Activated CD8-positive, alpha-beta memory T cell treated with anti-CD3 and anti-CD28 coated beads, Interleukin-2, amount 10 ng/mL, durations not matched to agents 7 days and 5 days (primary cell): ENCODE results near the gene PON2. TPM values are rescaled to one million over a fixed set of nuclear protein-coding genes. Genes with fewer than 3 reads are reported as not detected.
A peak's percentile ranks its signal among the peaks of the same experiment; 100 is the strongest.
"Not testable (repeated sequence)": the region's sequence is repeated elsewhere in the genome, so short reads cannot be mapped to it uniquely, and the experiment has no call there.

Source experiments
- ATAC-seq: fragments of 150-1000 bp; cut with Tn5 transposase; one replicate; pipeline ENCODE4 v1.10.0; 2021; ENCODE audit warnings: moderate library complexity
- CTCF ChIA-PET: fragments of 350-600 bp; sonication (Branson Sonifier 250); formaldehyde crosslinking; loops from one replicate; lab custom pipeline; 2021; ENCODE audit warnings: antibody characterized with exemption; lab: Charles Lee
- DNase-seq: peaks from one replicate; pipeline ENCODE4 v3.0.0-alpha.2; 2020
- H3K27ac Mint-ChIP-seq: one replicate; pipeline ENCODE4 v1.8.0; 2021; ENCODE audit warnings: mild to moderate bottlenecking, mixed read lengths
- H3K27me3 Mint-ChIP-seq: one replicate; pipeline ENCODE4 v1.8.0; 2021; ENCODE audit warnings: mixed read lengths
- H3K36me3 Mint-ChIP-seq: one replicate; pipeline ENCODE4 v1.8.0; 2021; ENCODE audit warnings: mild to moderate bottlenecking, mixed read lengths
- H3K4me1 Mint-ChIP-seq: one replicate; pipeline ENCODE4 v1.8.0; 2021; ENCODE audit warnings: mixed read lengths
- H3K4me3 Mint-ChIP-seq: one replicate; pipeline ENCODE4 v1.8.0; 2021; ENCODE audit warnings: mild to moderate bottlenecking, moderate library complexity, mixed read lengths
- H3K9me3 Mint-ChIP-seq: one replicate; pipeline ENCODE4 v1.8.0; 2022; ENCODE audit warnings: low read depth, mixed read lengths
- total RNA-seq, 2 experiments: library from RNA; stranded (reverse); gene quantifications; one replicate each; pipeline ENCODE4 v1.2.3, GENCODE V29; 2021

PON2 gene
- total RNA-seq, 2 experiments from 2014 or later, result 7.4 to 11.7 TPM

DNA sequence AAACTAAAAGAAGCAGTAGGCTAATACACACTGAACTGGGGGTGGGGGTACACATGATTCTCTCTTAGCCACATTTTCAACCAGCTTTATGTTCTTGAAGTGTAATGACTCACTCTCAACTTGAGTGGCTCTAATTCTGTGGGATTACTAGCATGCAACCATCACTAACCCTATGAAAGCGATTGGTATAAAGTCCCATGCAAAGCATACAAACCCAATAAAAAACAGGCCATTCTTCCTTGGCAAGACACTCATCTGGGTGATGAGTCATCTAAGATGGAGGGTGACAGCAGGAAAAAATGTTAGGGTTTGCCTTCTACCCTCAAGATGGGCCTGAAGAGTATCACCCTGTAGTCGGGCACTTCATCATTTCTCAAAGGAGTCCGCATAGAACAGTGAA is 23.8 kb downstream of the PON2 start:
- no peaks in the 10 kb centered on the region for H3K9me3 Mint-ChIP-seq
- CTCF ChIA-PET, result interaction anchor here (0.9 kb wide), 1 partner anchor 65 kb away, joined by 3 read pairs; no protein-coding TSS in a partner anchor
- H3K27me3 Mint-ChIP-seq, result no peaks in the 10 kb centered on the region
- no peak overlapping the region for H3K27ac Mint-ChIP-seq
- H3K36me3 Mint-ChIP-seq, result peaks cover 7% of the 10 kb centered on the region
- ATAC-seq, result peak; percentile 20
- H3K4me3 Mint-ChIP-seq, result no peak overlapping the region
- peaks cover 5% of the 10 kb centered on the region for H3K4me1 Mint-ChIP-seq
- DNase-seq, result no peak

DNA sequence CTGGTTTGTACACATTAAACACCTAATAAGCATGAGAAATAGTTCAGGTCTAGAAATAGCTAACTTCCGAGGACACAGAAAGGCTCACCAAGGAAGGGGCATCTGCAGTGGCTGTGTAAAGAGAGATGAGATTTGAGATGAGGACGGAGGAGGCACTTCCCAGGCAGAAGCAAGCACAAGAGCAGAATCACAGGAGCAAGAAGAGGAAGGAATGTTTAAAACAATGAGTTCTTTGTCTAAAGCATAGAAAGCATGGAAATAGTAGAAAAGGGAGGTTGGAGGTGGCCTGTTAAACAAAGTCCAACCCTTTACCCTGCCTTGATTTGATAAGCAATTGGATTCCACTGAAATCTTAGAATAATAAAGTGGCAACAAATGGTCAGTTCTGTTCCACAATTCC is 27.1 kb downstream of the PON2 start:
- Mint-ChIP-seq H3K4me3 (no peak overlapping the region), H3K36me3 (peaks cover 7% of the 10 kb centered on the region), H3K27ac (no peak overlapping the region), H3K4me1 (peaks cover 3% of the 10 kb centered on the region), H3K9me3 (no peaks in the 10 kb centered on the region), H3K27me3 (no peaks in the 10 kb centered on the region)
- CTCF ChIA-PET, result interaction anchor here (0.7 to 1.2 kb wide), 2 partner anchors 12 to 73 kb away, joined by 3 read pairs; no protein-coding TSS in a partner anchor
- DNase-seq, result no peak
- ATAC-seq, result no peak

DNA sequence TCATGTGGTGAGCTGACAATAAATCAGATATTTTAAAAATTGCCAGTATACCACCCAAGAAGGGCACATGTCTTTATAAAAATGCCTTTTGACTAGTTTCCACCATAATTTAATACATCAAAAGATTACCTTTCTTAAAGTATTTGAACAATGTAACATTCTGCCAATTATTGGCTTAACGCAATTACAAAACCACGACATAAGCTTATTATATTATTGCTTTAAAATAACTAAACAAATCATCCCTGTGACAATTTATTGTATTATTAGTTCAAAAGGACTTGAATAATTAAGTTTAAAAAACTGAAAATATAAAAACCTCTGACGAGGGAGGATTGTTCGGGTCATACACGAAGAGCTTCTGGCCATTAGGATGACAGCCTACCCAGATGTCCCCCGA is 29.0 kb downstream of the PON2 start:
- no peak for DNase-seq
- Mint-ChIP-seq H3K4me1 (no peaks in the 10 kb centered on the region), H3K36me3 (peaks cover 7% of the 10 kb centered on the region), H3K27ac (no peak overlapping the region), H3K9me3 (no peaks in the 10 kb centered on the region), H3K27me3 (no peaks in the 10 kb centered on the region), H3K4me3 (no peak overlapping the region)
- ATAC-seq, result no peak
- CTCF ChIA-PET, result interaction anchor here (1.2 kb wide), 1 partner anchor 10 kb away, joined by 3 read pairs; the partner anchor contains the start of gene PON3

DNA sequence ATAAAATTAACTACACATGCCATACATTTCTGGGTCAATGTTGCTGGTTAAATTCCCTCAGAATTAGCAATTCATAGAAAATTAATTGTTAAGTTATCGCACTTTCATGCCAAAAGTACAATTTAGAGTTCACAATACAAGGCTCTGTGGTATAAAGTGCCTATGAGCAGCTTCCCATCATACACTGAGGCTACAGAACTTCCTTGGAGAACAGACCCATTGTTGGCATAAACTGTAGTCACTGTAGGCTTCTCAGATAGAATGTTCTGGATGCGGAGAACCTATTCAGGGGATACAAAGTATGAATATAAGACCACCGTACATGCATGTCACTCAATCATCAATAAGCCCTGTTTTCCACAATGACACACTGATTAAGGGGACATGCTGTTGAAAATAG is 29.6 kb downstream of the PON2 start:
- ATAC-seq (no peak), DNase-seq (no peak)
- H3K4me3 Mint-ChIP-seq, result no peak overlapping the region
- peaks cover 5% of the 10 kb centered on the region for H3K36me3 Mint-ChIP-seq
- no peak overlapping the region for H3K27ac Mint-ChIP-seq
- CTCF ChIA-PET, result interaction anchor here (1.2 kb wide), 1 partner anchor 9 kb away, joined by 3 read pairs; the partner anchor contains the start of gene PON3
- H3K9me3 Mint-ChIP-seq, result no peaks in the 10 kb centered on the region
- H3K4me1 Mint-ChIP-seq, result no peaks in the 10 kb centered on the region
- H3K27me3 Mint-ChIP-seq, result no peaks in the 10 kb centered on the region

DNA sequence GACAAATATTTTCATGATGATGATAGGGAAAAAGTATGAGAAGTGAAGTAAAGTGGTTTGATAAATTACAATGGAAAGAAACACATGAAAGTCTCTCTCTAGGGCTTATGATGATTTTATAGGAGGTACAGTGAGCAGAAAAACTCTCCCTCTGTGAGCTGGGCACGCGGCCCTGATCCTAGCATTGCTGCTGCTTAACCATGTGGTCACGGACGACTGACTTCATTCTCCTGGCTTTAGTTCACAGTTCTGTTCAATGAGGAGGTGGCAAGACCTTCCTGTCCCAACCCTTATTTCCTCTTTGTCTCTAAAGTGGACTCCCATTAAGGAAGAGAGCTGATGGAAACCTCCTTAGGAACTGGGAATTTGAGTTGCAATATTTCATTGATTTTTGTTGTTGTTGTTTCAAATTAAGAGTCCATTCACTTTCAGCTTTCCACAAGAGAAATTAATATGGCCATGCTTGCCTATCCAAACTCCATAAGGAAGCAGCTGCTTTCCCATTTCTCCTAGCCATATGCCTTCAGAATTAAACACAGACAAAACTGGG is 30.4 kb downstream of the PON2 start:
- CTCF ChIA-PET, result no interaction called here
- H3K9me3 Mint-ChIP-seq, result no peaks in the 10 kb centered on the region

DNA sequence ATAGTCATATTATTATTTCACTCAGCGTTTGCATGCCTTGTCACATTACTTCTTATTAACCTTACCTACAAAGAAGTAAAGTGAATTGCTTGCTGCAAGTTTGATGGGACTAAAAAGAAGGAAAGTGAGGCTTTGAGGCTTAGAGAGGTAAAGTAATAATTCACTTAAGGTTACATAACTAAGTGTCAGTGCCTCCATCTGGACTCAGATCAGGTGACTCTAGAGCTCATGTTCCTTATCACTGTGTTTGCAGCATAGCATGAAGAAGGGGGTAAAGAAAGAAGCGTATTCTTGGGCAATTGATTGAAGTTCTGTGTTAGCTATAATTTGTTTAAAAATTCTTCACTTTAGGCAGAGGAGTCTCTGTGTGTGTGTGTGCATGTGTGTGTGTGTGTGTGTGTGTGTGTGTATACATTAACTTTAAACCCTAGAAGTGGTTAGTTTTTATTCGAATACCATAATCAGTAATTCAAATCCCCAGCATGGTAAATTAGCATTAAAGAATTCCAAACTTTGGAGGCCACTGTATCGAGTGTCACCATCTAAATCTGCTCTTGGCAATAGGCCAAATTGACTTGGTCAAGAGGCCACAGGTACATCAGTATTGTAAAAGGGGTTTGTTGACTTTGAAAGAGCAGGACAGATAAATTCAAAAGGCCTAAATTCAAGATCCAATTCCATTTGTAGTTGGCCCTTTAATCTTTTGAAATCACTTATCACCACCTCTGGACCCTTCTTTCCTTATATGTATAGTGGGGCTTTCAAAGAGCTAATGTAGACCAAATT is 36.5 kb downstream of the PON2 start:
- peaks cover 38% of the 10 kb centered on the region for H3K27me3 Mint-ChIP-seq
- DNase-seq, result no peak
- peaks cover 3% of the 10 kb centered on the region for H3K4me1 Mint-ChIP-seq
- H3K36me3 Mint-ChIP-seq, result no peaks in the 10 kb centered on the region
- CTCF ChIA-PET, result no interaction called here
- no peak overlapping the region for H3K27ac Mint-ChIP-seq
- H3K4me3 Mint-ChIP-seq, result no peak overlapping the region
- H3K9me3 Mint-ChIP-seq, result no peaks in the 10 kb centered on the region
- no peak for ATAC-seq

More for the DNA sequence above, 30.4 kb downstream of the PON2 start:
- Mint-ChIP-seq H3K27ac (no peak overlapping the region), H3K4me1 (no peaks in the 10 kb centered on the region), H3K36me3 (peaks cover 4% of the 10 kb centered on the region), H3K4me3 (no peak overlapping the region), H3K27me3 (peaks cover 2% of the 10 kb centered on the region)
- DNase-seq (no peak), ATAC-seq (no peak)

DNA sequence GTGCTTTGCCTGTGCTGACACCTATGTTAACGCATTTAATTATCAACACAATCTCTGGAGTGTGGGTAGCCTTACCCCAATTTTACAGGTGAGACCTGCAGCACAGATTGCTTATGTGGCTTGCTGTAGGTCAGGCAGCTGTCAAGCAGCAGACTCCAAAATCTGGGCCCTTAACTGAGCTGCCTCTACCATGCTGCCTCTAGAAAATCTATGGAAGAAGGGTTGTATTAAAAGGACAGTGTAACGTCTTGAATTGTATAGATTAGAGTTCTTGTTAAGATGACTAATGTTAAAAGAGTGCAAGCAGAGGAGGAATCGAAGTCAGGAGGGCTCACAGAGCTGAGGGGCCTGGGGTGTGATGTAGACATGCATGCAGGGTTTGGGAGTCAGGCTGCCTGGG is 37.4 kb downstream of the PON2 start:
- H3K36me3 Mint-ChIP-seq, result no peaks in the 10 kb centered on the region
- H3K4me1 Mint-ChIP-seq, result peaks cover 3% of the 10 kb centered on the region
- no peaks in the 10 kb centered on the region for H3K9me3 Mint-ChIP-seq
- no peak for ATAC-seq
- DNase-seq, result no peak
- H3K27ac Mint-ChIP-seq, result no peak overlapping the region
- H3K4me3 Mint-ChIP-seq, result peak overlapping the region; percentile 70
- CTCF ChIA-PET, result interaction anchor here (1.7 kb wide), 1 partner anchor 79 kb away, joined by 8 read pairs; no protein-coding TSS in a partner anchor
- H3K27me3 Mint-ChIP-seq, result peaks cover 41% of the 10 kb centered on the region

DNA sequence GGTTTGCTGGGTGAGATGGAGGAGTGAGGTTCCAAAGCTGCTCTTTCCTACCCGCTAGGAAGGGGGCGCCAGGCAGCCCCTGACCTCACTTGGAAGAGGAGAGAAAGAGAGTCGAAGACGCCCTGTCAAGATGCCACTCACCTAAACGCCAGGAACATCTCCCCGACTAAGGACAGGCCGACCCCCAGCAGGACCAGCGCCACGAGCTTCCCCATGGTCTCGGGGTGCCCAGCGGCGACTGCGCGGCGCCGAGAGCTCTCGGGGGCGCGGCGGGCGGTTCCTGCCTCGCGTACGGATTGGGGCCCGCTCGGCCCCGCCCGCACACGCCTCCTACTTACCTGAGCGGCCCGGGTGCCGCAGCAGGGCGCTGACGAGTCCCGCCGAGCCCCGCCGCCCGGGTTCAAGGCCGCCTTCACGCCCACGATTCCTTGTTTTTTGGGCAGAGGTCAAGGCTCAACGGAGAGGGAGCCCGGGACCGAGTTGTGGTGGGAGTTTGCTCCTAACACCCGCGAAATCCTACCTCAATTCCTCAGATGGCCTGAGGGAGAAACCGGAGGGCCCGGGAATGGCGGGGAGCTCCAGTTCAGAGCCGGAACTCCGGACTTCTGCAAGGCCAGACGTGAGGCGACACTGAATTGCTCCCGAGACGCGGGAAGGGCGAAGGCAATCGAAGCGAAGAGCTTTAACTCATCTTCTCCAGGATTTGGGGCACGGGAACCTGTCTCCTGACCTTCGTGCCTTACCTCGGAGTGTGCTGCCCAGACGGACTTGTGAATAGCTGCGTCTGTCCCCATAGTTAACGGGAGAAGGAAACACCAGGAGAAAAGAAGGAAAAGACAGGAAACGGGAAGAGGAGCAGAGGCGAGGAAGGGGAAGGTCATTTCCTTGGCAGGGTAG is 38.4 kb downstream of the PON2 start, which contains the start of gene PON3:
PON3 (minus strand) TSS at position 240 of the 897 bp plus-strand sequence; CDS start at position 215, 25 bp downstream.
- H3K4me3 Mint-ChIP-seq, result peak within 1 kb of the TSS; percentile 70
- H3K27ac Mint-ChIP-seq, result no peak within 1 kb of the TSS
- CTCF ChIA-PET, result interaction anchor here (0.7 to 1.7 kb wide), 7 partner anchors 9 to 116 kb away, joined by 3 to 8 read pairs (median 3); no protein-coding TSS in a partner anchor
- ATAC-seq (peak; percentile 94), DNase-seq (peak; percentile 43)
- H3K9me3 Mint-ChIP-seq, result no peaks in the 10 kb centered on the region
- H3K27me3 Mint-ChIP-seq, result peaks cover 48% of the 10 kb centered on the region
- no peaks in the 10 kb centered on the region for H3K36me3 Mint-ChIP-seq
- H3K4me1 Mint-ChIP-seq, result peaks cover 3% of the 10 kb centered on the region

DNA sequence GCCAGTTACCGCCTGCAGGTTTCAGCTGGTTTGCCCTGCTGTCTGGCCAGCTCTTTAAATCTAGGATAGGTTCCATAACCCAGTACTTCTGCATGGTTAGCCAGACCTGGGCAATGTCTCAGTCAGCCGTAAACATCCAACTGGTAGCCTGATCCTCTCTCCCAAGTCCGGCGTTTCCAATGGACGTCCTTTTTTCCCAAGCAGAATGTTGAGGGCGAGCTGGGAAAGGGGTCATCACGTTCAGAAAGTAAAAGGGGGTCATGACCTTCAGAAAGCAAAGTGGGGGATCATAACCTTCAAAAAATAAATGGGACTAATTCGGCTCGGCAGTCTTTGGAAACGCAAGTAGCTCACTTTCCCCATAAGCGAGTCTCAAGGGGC is 39.1 kb downstream of the PON2 start:
- peak overlapping the region; percentile 70 for H3K4me3 Mint-ChIP-seq

DNA sequence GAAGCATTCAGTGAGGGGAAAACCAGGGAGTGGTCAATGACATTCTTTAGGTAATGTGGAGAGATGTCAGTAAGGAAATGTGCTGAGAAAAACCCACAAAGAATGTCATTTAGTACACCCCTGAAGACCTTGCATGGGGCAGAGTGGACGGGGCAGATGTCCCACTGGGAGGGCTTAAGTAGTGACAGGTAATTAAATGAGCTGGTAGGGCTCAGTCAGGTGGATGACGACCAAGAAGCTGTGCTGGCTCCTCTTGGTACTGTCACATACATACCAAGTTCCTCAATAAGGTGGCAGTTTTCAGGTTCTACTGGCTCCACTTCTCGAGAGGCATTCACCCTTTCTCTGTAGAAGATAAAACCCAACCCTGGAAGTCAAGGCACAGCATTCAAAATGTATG is 40.5 kb downstream of the PON2 start:
- H3K9me3 Mint-ChIP-seq, result no peaks in the 10 kb centered on the region
- no peak overlapping the region for H3K4me3 Mint-ChIP-seq
- H3K36me3 Mint-ChIP-seq, result no peaks in the 10 kb centered on the region
- DNase-seq (no peak), ATAC-seq (no peak)
- H3K27ac Mint-ChIP-seq, result no peak overlapping the region
- peaks cover 3% of the 10 kb centered on the region for H3K4me1 Mint-ChIP-seq
- H3K27me3 Mint-ChIP-seq, result peaks cover 50% of the 10 kb centered on the region
- CTCF ChIA-PET, result no interaction called here

More for the DNA sequence above, 39.1 kb downstream of the PON2 start:
- Mint-ChIP-seq H3K27me3 (peaks cover 48% of the 10 kb centered on the region), H3K9me3 (no peaks in the 10 kb centered on the region), H3K27ac (no peak overlapping the region), H3K4me1 (peaks cover 3% of the 10 kb centered on the region), H3K36me3 (no peaks in the 10 kb centered on the region)
- CTCF ChIA-PET, result interaction anchor here (0.7 to 1.7 kb wide), 7 partner anchors 10 to 116 kb away, joined by 3 to 8 read pairs (median 3); no protein-coding TSS in a partner anchor
- no peak for ATAC-seq
- no peak for DNase-seq

DNA sequence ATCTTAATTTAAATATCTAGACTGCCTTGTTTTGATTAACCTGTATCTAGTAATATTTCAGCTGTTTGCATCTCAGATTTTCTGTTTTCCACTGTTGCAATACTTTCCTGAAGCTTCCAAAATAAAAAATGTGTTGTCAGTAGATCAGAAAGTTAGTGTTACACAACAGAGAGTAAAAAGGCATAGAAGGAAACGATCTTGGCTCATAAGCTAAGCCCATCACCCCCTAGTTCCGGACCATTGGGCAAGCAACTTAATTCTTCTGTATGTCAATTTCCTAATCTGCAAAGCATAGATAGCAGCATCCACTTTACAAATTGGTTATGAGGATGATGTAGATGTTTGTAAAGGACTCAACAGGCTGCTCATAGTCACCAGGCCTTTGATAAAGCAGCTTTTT is 43.1 kb downstream of the PON2 start:
- Mint-ChIP-seq H3K27me3 (peaks cover 36% of the 10 kb centered on the region), H3K9me3 (no peaks in the 10 kb centered on the region), H3K4me3 (no peak overlapping the region), H3K36me3 (no peaks in the 10 kb centered on the region), H3K4me1 (peaks cover 3% of the 10 kb centered on the region), H3K27ac (no peak overlapping the region)
- no peak for DNase-seq
- no peak for ATAC-seq
- CTCF ChIA-PET, result no interaction called here

DNA sequence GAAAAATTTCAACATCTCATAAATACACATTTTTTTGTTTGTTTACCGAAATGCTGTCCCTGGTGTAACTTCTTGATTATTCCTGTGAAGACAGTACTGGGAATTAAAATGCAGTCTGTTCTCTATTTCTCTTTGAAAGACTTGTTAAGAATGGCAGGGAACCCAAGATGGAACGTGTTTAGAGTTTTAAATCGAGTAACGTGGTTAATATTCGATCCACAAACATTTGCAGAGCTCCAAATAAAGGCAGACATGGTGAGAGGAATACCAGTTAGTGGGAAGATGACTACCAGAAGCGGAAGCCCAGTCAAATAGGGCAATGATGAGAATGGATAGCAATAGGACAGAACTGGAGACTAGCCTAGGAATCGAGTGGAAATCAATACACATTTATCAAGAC is 45.3 kb downstream of the PON2 start:
- H3K36me3 Mint-ChIP-seq, result peaks cover 1% of the 10 kb centered on the region
- H3K4me3 Mint-ChIP-seq, result no peak overlapping the region
- H3K27ac Mint-ChIP-seq, result no peak overlapping the region
- ATAC-seq (no peak), DNase-seq (no peak)
- H3K4me1 Mint-ChIP-seq, result no peaks in the 10 kb centered on the region
- peaks cover 22% of the 10 kb centered on the region for H3K27me3 Mint-ChIP-seq
- peaks cover 2% of the 10 kb centered on the region for H3K9me3 Mint-ChIP-seq
- CTCF ChIA-PET, result no interaction called here

DNA sequence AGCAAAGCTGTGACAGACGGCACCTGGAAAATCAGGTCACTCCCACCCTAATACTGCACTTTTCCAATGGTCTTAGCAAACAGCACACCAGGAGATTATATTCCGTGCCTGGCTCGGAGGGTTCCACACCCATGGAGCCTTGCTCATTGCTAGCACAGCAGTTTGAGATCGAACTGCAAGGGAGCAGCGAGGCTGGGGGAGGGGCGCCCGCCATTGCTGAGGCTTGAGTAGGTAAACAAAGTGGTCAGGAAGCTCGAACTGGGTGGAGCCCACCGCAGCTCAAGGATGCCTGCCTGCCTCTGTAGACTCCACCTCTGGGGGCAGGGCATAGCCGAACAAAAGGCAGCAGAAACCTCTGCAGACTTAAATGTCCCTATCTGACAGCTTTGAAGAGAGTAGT is 55.4 kb downstream of the PON2 start:
- H3K36me3 Mint-ChIP-seq, DNase-seq, CTCF ChIA-PET, H3K9me3 Mint-ChIP-seq, ATAC-seq, H3K4me3 Mint-ChIP-seq, H3K4me1 Mint-ChIP-seq, H3K27me3 Mint-ChIP-seq, H3K27ac Mint-ChIP-seq: not testable (repeated sequence)
